ENCODE data around the gene CACNB4. TPM values are rescaled to one million over a fixed set of nuclear protein-coding genes. Genes with fewer than 3 reads are reported as not detected.
"Not testable (repeated sequence)": the region's sequence is repeated elsewhere in the genome, so short reads cannot be mapped to it uniquely, and the experiment has no call there.

Gene CACNB4
- total RNA-seq, 1 donor from 2014 or later: 17.3 TPM

DNA sequence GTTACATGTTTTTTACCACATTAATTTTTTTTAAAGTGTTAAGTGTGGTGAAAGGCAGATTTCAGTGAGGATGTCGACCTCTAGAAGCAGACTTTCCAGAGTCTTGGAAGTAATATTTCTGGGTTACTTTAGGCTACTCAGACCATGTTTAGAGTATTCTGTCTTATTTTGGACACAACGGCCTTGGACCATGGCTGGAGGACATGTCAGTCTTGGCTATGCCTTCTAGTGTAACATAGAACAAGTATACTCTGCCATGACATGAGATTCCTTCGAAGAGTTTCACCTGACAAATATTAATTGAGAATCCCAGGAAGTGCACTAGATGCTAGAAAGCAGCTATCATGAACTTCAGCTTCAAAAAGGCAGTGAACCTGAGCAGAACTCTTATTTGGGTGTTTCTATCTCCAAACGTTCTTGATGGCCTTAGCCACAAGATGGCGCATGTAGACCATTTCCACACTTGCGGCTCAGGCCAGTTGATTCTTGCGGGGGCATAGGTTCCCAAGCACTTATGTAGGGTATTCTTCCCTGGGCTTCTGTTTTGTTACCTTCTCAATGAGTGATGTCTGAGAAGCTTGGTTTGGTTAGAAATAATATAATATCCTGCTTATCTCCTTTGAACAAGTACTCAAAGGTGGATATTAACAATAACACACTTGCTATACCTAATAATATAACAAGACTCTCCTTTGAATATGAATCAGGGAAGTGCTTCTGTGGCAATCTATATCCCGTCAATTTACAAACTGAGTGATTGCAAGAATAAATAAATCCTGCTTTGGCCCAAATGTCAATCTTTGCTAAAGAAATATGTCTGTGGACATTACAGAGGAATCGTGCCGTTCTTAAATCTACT, 62.0 kb downstream of the CACNB4 start:
- H3K4me3 ChIP-seq: no peak overlapping the region
- no peaks in the 10 kb centered on the region for H3K27me3 ChIP-seq (ENCODE audit: low read depth)
- H3K36me3 ChIP-seq: no peaks in the 10 kb centered on the region
- TF ChIP-seq, protein P1, sequence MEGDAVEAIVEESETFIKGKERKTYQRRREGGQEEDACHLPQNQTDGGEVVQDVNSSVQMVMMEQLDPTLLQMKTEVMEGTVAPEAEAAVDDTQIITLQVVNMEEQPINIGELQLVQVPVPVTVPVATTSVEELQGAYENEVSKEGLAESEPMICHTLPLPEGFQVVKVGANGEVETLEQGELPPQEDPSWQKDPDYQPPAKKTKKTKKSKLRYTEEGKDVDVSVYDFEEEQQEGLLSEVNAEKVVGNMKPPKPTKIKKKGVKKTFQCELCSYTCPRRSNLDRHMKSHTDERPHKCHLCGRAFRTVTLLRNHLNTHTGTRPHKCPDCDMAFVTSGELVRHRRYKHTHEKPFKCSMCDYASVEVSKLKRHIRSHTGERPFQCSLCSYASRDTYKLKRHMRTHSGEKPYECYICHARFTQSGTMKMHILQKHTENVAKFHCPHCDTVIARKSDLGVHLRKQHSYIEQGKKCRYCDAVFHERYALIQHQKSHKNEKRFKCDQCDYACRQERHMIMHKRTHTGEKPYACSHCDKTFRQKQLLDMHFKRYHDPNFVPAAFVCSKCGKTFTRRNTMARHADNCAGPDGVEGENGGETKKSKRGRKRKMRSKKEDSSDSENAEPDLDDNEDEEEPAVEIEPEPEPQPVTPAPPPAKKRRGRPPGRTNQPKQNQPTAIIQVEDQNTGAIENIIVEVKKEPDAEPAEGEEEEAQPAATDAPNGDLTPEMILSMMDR (IDR thresholded peaks at IDR 0.05): peak; percentile 79
- ATAC-seq: peak; percentile 72 to 86
- peaks cover 27% of the 10 kb centered on the region for H3K4me1 ChIP-seq
- no peaks in the 10 kb centered on the region for H3K9me3 ChIP-seq
- DNase-seq: peak; percentile 55
- intact Hi-C loops (cut with DNase I): no loop called here
- no peak overlapping the region for H3K27ac ChIP-seq

DNA sequence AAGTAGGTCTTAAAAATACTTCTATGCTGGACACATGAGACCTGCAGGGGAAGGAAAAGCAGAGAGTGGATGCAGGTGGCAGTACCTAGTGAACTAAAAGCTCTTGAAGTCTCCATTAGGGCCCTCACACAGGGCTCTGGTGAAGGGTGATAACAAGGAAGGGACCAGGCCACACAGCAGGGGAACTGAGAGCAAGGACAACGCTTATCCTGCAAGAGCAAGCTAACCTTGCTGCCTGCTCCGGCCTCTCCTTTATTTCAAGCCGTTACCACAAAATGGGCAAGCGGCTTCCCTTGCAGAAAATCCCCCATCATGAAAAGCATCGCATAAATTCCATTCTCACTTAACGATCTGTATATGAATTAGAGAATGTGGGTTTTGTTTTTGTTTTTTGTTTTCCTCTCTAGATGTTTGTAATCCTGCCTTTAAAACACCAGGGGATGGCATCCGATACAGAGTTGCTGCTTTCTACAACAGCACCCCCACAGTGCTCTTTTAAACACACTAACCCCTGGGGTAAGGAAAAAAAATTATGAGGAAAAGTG, 64.5 kb downstream of the CACNB4 start:
- Histone ChIP-seq H3K36me3 (no peaks in the 10 kb centered on the region), H3K27ac (no peak overlapping the region), H3K27me3 (ENCODE audit: low read depth) (no peaks in the 10 kb centered on the region), H3K9me3 (no peaks in the 10 kb centered on the region), H3K4me1 (peaks cover 29% of the 10 kb centered on the region), H3K4me3 (no peak overlapping the region)
- ATAC-seq (no peak), DNase-seq (no peak)
- TF ChIP-seq, protein P1 (IDR thresholded peaks at IDR 0.05): no peak
- intact Hi-C loops (cut with DNase I): no loop called here

DNA sequence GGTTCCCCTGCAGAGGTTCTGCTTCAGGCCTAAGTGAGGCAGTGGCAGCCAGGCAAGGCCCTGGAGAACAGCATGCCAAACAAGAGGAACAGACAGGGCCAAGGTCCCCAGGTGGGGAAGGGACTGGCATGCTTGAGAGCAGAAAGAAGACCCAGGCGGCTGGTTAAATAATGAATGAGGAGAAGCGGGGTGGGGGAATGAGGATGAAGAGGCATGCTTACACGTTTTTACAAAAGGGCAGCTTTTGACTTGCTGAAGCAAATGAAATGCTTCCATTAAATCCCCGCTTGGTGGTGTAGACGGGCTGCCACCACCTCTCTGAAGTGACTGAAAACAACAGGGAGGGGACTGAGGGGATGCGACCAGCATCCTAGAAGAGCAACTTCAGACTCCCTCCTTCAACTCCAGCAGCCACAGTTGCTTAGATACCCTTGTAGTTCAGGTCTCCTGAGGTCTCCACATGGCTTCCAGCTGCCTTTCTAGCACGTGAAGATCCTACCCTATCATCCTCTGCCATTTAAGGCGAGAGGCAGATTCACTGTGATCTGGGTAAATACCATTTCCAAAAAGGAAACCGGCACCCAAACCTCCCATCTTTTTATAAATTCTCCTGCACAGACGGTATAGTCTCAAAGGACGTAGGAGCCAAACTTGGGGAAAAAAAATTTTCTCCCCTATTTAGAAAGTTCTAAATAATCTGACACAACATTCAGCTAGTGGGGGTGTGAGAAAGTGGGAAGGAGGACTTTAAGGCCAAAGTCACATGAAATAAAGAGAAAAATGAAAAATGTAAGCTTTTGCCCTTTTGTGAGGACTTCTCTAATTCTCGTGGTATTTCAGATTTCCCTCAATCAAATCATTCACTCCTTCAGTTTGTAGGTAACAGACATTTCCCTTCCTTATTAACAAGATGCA, 65.6 kb downstream of the CACNB4 start:
- no peaks in the 10 kb centered on the region for H3K27me3 ChIP-seq (ENCODE audit: low read depth)
- intact Hi-C loops (cut with DNase I): no loop called here
- no peaks in the 10 kb centered on the region for H3K36me3 ChIP-seq
- no peak overlapping the region for H3K4me3 ChIP-seq
- peaks cover 18% of the 10 kb centered on the region for H3K4me1 ChIP-seq
- no peaks in the 10 kb centered on the region for H3K9me3 ChIP-seq
- no peak overlapping the region for H3K27ac ChIP-seq
- no peak for DNase-seq
- TF ChIP-seq, protein P1 (IDR thresholded peaks at IDR 0.05): no peak
- ATAC-seq: no peak

DNA sequence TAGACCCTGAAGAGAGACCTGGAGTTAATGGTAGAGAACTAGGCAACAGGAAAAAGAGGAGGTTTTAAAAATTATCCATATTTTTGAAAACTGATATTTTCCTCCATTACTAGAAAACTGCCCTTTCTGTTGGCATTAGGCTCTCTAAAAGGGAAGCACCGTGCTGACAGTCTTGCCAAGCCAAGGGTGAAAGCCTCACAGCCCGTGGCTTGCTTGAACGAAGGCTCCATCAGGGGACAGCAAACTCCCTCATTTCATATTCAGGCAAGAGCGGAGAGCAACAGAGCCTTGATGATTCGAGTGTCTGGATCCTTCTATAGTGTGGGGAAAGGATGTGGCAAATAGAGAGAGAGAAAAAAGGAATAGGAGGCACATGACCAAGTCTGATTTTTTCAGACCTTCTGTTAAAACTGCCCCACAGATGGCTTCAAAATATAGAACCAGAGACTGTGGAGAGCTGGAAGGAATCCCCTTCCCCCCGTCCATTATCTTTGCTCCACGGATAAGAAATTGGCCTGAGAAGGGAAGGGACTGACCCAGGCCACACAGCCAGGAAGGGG, 67.0 kb downstream of the CACNB4 start:
- ATAC-seq: peak in 1 of 2 donors; percentile 15
- DNase-seq: no peak
- TF ChIP-seq, protein P1 (IDR thresholded peaks at IDR 0.05): no peak
- no peak overlapping the region for H3K27ac ChIP-seq
- peaks cover 5% of the 10 kb centered on the region for H3K4me1 ChIP-seq
- intact Hi-C loops (cut with DNase I): no loop called here
- no peaks in the 10 kb centered on the region for H3K9me3 ChIP-seq
- no peak overlapping the region for H3K4me3 ChIP-seq
- H3K36me3 ChIP-seq: no peaks in the 10 kb centered on the region
- H3K27me3 ChIP-seq (ENCODE audit: low read depth): no peaks in the 10 kb centered on the region

DNA sequence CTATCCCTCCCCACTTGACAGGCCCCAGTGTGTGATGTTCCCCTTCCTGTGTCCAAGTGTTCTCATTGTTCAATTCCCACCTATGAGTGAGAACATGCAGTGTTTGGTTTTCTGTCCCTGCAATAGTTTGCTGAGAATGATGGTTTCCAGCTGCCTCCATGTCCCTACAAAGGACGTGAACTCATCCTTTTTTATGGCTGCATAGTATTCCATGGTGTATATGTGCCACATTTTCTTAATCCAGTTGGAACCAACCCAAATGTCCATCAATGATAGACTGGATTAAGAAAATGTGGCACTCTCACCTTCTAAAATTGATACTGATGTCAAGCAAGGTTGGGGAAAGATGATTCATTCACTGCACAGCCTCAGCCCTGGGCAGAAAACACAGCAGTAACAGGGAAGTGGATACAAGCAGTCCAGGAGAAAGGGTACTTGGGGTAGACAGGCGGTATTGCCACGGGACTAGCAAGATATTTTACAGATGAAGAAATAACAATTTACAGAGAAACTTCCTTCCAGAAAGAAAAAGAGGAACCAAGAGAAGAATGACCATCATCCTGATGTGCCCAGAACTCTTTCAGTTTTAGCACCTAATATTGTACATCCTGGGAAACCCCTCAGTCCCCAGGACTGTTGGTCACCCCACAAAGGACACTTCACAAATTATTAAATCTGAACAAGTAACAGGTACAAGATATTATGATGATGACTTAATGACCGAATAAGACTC, 68.1 kb downstream of the CACNB4 start:
- H3K4me1 ChIP-seq; H3K9me3 ChIP-seq; H3K27me3 ChIP-seq (ENCODE audit: low read depth); intact Hi-C loops (cut with DNase I); H3K36me3 ChIP-seq; H3K4me3 ChIP-seq; H3K27ac ChIP-seq; DNase-seq: not testable (repeated sequence)
- ATAC-seq: peak; percentile 43 to 78
